NCI-H2029 treated with DMSO at 0.1 percent for 48 hours (cell line): ENCODE measurements around the gene ARID5A.

Experiments used
- DNase-seq: peaks from one replicate; lab custom pipeline; 2025; lab: John Stamatoyannopoulos, UW

The ARID5A gene

DNA sequence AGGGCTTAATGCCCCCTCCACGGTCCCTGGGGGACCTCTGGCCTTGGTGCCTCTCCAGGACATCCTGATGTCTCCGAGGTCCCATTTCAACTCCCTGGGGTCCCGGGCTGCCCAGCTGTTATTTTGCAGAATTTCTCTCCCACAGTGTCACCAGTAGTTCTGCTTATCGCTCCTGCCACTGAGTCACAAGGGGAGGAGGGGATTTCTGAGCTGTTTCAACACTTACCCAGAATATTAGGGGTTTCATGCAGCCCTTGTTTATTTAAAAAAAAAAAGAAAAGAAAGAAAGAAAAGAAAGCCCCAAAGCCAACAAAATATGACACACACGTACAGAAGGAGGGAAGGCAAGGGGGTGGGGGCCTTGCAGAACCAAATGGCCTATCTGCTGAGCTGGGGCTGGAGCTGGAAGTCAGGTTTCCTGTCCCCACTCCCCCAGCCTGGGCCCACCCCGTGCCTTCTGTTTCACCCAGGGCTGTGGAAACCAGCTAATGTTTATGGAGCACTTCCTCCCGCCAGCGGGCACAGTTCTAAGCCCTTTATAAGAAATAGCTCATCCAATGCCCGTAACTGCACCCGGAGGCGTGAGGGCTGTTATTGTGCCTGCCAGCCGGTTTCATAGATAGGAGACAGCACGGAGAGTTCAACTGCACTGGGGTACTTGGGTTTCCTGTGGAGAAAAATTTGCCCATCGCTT, 8.4 kb upstream of the ARID5A start:
- no peak for DNase-seq

DNA sequence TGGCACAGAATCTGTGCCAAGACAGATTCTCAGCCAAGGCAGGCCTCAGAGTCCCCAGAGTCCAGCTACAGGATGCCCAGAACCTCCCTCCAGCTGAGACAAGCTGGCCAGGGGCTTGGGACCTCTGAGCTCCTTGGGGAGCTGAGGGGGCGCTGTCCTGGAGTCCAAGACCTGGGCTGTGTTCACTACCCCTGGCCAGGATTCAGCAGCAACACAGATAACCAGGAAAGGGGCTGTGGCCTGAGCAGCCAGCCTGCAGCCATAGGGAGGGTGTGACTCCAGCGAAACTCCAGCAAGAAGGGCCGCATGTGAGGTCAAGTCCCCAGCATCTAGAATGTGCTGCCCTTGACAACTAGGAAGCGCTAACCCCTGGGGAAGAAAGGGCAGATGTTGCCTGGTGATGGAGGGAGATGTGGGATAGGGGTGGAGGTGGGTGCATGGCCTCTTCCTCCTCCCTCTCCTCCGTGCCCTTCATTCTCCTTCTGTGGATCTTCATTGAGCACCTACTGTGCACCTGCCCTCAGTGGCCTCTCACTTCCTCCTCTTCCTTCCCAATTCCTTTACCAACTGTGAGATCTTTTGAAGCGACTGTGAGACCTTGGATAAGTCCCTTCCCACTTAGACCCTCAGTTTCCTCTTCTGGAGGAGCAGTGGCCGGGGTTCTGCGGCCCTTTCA, 7.7 kb upstream of the ARID5A start:
- DNase-seq: no peak

- DNase-seq: no peak
These were observed 7.0 kb upstream of the ARID5A start for GRCh38 chr2:96529376-96530143.

DNA sequence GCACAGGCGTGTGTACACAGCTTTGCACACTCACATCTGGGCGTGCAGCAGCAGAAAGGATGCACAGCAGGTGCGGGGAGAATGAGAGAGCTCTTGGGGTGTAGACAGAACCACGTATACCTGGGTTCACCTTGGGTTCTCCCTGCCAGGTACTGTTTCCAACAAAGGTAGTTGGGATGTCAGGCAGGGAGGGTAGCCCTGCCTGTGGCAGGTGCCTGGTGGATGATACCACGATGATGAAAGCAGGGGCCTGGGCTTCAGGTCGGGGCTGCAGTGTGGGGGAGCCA, 6.5 kb upstream of the ARID5A start:
- no peak for DNase-seq

GRCh38 chr2:96530474-96531357, 5.8 kb upstream of the ARID5A start:
- no peak for DNase-seq

- DNase-seq: no peak
These were observed 5.2 kb upstream of the ARID5A start for GRCh38 chr2:96531366-96531765.

GRCh38 chr2:96531872-96532505, 4.6 kb upstream of the ARID5A start:
- peak; percentile 82 for DNase-seq

DNA sequence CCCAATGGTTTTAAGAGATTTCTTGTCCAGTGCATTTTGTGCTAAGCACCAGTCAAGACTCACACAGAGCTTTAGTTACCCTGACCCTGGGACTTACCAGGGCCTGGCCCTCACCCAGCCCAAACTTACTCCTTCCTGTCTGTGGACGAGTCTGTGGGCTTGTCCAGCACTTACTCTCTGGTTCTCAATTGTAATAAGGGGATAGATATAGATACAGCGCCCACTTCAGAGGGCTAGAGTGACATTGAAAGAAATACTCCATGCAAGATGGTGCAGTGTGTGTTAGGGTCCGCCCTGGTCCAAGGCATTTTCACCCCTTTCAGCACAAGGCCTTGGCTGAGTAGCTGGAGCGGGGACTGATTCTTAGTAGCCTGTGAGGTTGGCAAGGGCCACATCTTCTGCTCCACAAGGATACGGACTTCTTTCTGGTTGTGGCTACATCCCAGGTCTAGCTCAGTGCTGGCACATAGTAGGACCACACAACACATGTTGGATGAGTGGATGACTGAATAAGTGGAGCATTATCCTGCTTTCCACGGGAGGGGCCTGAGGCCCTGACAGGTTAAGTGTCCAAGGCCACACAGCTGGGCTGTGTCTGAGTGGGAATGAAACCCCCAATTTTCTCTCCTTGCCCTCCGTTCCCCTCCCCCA, 3.8 kb upstream of the ARID5A start:
- DNase-seq: no peak

GRCh38 chr2:96533292-96534073, 3.1 kb upstream of the ARID5A start:
- DNase-seq: no peak

DNA sequence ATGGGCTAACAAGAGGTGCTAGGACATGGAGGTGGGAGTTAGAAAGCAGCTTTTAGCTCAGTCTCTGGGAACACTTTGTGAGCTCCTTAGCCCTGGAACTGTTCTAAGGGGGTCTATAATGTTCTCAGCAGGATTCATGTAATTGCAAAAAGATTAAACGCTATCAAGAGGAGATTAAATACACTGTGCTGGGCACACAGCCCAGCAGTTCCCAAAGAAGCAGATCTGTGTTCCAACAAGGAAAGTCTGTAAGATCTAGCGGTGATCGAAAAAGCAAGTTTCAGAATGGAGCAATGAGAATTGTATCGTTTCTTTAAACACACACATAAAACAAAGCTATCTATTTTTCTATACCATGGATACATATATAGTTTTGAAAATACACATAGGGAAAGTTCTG, 2.4 kb upstream of the ARID5A start:
- no peak for DNase-seq

DNA sequence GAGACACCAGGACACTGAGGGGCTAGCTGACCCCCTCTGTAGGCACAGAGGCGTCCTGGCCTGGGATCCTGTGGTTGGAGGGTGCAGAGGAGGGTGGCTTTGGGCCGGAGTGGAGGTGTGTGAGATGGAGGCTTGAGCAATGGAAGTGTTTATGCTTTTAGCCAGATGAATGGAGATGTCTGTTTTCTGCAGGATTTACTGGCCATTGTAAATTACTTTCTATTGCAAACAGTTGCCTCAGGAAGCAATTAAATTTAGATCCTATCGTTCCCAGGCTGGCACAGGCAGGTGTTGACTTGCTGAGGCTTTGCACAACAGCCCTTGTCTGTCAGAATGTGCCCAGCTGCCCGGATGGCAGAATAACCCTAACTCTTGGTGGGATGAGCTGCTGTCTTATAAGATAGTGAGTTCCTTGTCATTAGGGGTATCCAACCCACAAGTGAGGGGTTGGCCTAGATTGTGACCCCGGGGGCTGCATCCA, 1.8 kb upstream of the ARID5A start:
- no peak for DNase-seq

DNA sequence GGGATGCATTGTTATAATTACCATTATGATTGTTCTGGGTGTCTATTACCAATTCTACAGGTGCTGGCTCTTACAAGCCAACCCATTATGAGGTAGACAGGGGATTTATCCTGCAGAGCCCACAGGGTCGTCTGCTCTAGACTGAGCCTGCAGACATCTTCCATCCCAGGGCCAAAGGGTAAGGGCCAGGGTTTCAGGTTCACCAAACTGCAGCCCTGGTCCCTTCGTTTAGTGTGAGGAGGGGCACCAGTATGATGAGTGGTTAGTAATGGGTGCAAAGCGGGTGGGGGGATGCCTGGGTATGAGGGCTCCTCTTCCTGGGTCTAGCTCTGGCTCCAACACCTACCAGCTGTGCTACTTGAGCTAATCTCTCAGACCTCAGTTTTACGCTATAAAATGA, 1.2 kb upstream of the ARID5A start:
- no peak for DNase-seq

DNA sequence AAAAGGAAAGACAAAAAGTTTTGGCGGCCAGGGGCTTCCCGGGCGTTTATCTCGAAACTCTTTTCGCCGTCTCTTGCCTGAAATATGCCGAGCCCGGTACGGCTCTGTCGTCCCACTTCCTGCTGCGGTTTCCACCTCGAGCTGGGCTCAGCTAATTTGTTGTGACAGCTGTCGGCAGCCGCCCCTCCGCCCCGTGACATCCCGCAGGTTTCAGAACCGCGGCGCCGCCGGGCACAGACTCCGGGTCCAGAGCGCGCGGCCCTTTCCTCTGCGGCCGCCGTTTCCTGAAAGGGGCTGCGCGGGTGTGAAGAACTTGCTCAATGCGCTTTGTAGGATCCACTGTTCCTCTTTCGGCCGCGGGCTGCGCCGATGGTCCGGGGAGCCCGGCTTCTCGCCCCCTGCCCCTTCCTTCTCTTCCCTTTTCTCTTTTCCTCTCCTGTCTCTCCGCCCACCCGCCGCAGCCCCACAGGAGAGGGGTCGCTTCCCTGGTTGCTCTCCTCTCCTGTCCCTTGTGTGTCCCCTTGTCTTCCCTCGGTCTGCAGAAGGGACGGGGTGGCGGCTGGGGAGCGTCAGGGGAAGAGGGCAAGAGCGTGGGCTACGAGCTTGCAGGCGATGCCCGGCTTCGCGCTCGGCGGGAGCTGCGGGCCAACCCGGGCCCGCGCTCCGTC, 648 bp downstream of the ARID5A start:
- no peak for DNase-seq

GRCh38 chr2:96537734-96538486, 1.4 kb downstream of the ARID5A start:
- no peak for DNase-seq

- no peak for DNase-seq
These were observed 2.1 kb downstream of the ARID5A start for GRCh38 chr2:96538487-96539214.

DNA sequence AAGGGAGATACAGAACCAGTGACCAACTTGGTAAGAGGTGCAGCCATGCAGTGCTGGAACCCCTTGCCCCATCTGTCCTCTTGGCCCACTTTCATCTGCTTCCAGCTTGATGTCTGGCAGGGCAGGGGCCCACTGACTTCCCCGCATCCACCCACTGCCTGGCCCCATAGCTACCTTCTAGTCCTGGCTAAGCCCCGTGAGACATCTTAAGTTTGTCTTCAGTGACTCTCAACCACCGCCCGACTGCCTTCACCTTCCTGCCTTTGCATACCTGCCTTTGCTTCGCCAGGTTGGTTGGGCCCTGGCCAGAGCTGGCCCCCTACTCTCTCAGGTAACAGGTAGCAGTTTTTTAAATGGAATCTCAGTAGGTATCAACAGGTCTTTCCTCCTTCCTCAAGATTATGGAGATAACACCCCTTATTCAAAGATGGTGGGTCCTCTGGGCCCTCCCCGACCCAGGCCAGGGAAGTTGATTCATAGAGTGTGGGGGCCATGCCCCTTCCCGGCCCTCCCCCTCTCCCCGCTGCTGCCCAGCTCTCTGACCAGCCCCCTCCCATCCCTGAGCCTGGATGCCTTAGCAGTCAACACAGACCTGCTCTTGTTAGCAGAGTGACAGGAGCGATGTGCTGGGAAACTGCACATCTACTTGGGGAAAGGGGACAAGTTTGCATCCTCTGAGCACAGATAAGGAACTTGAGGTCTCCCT, 2.8 kb downstream of the ARID5A start:
- DNase-seq: no peak

- no peak for DNase-seq
These were observed 3.6 kb downstream of the ARID5A start for GRCh38 chr2:96540136-96540535.
